Upper lobe of left lung (tissue), 4 donors: ENCODE data around the gene CTDP1.

Experiments used
- EP300 ChIP-seq, 4 donors: sonication (generic); formaldehyde crosslinking; IDR thresholded peaks; one replicate each; pipeline ENCODE4 v1.5.1; 2017; ENCODE audit warnings: antibody characterized with exemption in 4 of 4, control low read depth in 2 of 4
- POLR2A ChIP-seq, 4 donors: fragments of 450-650 bp; IDR thresholded peaks; one replicate each; pipeline ENCODE4 v1.5.1; 2016 to 2017; ENCODE audit warnings: antibody characterized with exemption in 4 of 4, mild to moderate bottlenecking in 2 of 4
- TF ChIP-seq, protein P1 (sequence below), 6 experiments: fragments of 450-650 bp in 4 of 6; fragments of 200-600 bp in 2 of 6; sonication (generic) in 2 of 6; IDR thresholded peaks; one replicate each; pipeline ENCODE4 v1.5.1; 2016 to 2019; ENCODE audit warnings: antibody characterized with exemption in 6 of 6

DNA sequence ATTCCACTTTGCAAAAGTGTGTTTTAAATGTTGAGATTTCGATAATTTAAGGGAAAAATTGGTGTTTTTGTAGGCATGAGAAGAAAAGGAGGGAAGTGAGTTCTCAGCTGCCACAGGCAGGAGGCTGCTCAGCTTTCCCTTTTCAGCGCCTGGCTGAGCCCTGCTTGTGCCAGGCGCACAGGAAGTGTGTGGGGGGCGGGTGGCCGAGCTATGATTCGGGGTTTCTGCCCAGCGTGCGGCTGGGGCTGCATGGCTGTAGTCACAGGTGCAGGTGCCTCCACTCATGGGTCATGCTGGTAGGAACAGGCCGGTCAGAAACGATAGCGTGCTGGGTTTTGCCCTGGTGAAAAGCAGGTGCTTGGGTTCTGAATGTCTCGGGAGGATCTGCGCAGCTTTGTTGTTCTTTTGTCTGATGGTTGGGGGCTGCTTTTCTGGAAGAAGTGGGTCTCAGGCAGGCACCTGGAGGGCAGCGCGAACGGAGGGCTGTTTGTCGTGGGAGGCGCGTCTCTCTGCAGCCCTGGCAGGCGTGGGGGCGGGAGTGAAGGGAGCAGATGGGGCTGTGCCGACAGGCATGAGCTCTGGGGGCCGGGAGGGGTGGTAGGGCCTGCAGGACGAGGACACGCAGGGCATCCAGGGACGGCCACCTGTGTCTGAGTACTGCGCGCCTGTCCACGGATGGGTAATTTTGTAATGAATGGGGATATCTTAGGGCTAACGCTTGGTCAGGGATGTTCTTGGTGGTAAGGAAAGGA lies 120.2 kb downstream of the CTDP1 start:
- TF ChIP-seq EP300 (IDR thresholded peaks at IDR 0.05), result no peak
- TF ChIP-seq, protein P1, sequence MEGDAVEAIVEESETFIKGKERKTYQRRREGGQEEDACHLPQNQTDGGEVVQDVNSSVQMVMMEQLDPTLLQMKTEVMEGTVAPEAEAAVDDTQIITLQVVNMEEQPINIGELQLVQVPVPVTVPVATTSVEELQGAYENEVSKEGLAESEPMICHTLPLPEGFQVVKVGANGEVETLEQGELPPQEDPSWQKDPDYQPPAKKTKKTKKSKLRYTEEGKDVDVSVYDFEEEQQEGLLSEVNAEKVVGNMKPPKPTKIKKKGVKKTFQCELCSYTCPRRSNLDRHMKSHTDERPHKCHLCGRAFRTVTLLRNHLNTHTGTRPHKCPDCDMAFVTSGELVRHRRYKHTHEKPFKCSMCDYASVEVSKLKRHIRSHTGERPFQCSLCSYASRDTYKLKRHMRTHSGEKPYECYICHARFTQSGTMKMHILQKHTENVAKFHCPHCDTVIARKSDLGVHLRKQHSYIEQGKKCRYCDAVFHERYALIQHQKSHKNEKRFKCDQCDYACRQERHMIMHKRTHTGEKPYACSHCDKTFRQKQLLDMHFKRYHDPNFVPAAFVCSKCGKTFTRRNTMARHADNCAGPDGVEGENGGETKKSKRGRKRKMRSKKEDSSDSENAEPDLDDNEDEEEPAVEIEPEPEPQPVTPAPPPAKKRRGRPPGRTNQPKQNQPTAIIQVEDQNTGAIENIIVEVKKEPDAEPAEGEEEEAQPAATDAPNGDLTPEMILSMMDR (IDR thresholded peaks at IDR 0.05), result no peak
- TF ChIP-seq POLR2A (IDR thresholded peaks at IDR 0.05), result no peak
